ENCODE results near the gene MAGEF1. TPM values are rescaled to one million over a fixed set of nuclear protein-coding genes. Genes with fewer than 3 reads are reported as not detected.

Gene MAGEF1
- total and polyA plus RNA-seq, 2 of the 8 experiments (the other 6 are each of a cell fraction or from before 2014, with no cell fraction given): 26.5 to 56.7 TPM

DNA sequence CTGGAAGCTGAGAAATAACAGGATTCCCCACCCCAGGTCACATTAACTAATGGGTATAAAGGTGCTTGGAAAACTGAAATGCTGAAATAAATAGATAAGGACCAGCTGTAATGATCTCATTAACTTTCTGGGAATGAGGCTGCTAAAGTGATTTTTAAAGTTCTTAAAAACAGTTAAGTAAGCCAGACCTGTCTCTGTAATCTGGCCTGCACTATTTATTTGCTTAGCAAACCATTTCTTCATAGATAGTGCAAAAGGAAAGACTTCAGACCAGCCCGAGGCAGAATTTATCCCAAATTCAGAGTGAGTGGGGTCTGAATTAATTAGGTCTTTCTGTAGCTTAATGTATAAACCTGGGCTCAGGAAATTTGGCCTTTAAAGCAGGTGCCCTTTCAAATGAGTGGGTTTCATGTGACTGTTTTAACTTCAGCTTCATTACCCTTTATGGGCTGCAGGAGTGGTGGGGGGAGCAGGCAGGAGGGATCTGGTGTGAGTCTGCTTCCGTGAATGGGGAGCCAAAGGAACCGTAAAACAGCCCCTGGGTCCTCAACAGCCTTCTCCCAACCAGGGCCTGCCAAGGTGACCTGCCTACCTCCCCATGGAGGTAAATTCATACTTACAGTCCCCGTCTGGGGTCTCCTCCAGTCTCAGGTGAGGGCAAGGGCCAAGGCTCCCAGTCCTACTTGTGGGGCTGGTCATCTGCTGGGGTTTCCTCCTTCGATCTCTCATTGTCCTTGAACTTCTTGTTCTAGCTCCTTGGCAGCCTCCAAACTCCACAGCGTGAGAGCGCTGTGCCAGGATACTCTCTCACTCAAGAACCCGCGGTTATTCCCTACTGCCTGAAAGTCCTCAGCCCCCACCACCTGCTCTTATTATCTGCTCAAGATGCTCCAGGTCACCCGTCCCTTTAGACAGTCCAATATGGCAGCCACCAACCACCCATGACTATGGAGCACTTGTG is 31.2 kb downstream of the MAGEF1 start (continued):
- TF ChIP-seq, protein P1, sequence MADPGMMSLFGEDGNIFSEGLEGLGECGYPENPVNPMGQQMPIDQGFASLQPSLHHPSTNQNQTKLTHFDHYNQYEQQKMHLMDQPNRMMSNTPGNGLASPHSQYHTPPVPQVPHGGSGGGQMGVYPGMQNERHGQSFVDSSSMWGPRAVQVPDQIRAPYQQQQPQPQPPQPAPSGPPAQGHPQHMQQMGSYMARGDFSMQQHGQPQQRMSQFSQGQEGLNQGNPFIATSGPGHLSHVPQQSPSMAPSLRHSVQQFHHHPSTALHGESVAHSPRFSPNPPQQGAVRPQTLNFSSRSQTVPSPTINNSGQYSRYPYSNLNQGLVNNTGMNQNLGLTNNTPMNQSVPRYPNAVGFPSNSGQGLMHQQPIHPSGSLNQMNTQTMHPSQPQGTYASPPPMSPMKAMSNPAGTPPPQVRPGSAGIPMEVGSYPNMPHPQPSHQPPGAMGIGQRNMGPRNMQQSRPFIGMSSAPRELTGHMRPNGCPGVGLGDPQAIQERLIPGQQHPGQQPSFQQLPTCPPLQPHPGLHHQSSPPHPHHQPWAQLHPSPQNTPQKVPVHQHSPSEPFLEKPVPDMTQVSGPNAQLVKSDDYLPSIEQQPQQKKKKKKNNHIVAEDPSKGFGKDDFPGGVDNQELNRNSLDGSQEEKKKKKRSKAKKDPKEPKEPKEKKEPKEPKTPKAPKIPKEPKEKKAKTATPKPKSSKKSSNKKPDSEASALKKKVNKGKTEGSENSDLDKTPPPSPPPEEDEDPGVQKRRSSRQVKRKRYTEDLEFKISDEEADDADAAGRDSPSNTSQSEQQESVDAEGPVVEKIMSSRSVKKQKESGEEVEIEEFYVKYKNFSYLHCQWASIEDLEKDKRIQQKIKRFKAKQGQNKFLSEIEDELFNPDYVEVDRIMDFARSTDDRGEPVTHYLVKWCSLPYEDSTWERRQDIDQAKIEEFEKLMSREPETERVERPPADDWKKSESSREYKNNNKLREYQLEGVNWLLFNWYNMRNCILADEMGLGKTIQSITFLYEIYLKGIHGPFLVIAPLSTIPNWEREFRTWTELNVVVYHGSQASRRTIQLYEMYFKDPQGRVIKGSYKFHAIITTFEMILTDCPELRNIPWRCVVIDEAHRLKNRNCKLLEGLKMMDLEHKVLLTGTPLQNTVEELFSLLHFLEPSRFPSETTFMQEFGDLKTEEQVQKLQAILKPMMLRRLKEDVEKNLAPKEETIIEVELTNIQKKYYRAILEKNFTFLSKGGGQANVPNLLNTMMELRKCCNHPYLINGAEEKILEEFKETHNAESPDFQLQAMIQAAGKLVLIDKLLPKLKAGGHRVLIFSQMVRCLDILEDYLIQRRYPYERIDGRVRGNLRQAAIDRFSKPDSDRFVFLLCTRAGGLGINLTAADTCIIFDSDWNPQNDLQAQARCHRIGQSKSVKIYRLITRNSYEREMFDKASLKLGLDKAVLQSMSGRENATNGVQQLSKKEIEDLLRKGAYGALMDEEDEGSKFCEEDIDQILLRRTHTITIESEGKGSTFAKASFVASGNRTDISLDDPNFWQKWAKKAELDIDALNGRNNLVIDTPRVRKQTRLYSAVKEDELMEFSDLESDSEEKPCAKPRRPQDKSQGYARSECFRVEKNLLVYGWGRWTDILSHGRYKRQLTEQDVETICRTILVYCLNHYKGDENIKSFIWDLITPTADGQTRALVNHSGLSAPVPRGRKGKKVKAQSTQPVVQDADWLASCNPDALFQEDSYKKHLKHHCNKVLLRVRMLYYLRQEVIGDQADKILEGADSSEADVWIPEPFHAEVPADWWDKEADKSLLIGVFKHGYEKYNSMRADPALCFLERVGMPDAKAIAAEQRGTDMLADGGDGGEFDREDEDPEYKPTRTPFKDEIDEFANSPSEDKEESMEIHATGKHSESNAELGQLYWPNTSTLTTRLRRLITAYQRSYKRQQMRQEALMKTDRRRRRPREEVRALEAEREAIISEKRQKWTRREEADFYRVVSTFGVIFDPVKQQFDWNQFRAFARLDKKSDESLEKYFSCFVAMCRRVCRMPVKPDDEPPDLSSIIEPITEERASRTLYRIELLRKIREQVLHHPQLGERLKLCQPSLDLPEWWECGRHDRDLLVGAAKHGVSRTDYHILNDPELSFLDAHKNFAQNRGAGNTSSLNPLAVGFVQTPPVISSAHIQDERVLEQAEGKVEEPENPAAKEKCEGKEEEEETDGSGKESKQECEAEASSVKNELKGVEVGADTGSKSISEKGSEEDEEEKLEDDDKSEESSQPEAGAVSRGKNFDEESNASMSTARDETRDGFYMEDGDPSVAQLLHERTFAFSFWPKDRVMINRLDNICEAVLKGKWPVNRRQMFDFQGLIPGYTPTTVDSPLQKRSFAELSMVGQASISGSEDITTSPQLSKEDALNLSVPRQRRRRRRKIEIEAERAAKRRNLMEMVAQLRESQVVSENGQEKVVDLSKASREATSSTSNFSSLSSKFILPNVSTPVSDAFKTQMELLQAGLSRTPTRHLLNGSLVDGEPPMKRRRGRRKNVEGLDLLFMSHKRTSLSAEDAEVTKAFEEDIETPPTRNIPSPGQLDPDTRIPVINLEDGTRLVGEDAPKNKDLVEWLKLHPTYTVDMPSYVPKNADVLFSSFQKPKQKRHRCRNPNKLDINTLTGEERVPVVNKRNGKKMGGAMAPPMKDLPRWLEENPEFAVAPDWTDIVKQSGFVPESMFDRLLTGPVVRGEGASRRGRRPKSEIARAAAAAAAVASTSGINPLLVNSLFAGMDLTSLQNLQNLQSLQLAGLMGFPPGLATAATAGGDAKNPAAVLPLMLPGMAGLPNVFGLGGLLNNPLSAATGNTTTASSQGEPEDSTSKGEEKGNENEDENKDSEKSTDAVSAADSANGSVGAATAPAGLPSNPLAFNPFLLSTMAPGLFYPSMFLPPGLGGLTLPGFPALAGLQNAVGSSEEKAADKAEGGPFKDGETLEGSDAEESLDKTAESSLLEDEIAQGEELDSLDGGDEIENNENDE (IDR thresholded peaks at IDR 0.05; ENCODE audit: insufficient replicate concordance, low read length): no peak
- TF ChIP-seq, protein P2, sequence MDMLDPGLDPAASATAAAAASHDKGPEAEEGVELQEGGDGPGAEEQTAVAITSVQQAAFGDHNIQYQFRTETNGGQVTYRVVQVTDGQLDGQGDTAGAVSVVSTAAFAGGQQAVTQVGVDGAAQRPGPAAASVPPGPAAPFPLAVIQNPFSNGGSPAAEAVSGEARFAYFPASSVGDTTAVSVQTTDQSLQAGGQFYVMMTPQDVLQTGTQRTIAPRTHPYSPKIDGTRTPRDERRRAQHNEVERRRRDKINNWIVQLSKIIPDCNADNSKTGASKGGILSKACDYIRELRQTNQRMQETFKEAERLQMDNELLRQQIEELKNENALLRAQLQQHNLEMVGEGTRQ (IDR thresholded peaks at IDR 0.05; ENCODE audit: low read length): no peak
- TF ChIP-seq GTF2F1 (IDR thresholded peaks at IDR 0.05; ENCODE audit: borderline replicate concordance, low read depth, low read length) (no peak), BACH1 (IDR thresholded peaks at IDR 0.05; ENCODE audit: low read length) (no peak), NANOG (IDR thresholded peaks at IDR 0.05; ENCODE audit: insufficient read depth, low read depth, low read length, poor library complexity, severe bottlenecking) (no peak), BCL11A (IDR thresholded peaks at IDR 0.05; ENCODE audit: low read depth in 2 of 2, low read length in 2 of 2) (no peak), SUZ12 (IDR thresholded peaks at IDR 0.05; ENCODE audit: low read length) (no peak), FOSL1 (IDR thresholded peaks at IDR 0.05; ENCODE audit: insufficient read depth, low read depth, low read length) (no peak)
